ENCODE data around the gene ADGRG6. TPM values are rescaled to one million over a fixed set of nuclear protein-coding genes. Genes with fewer than 3 reads are reported as not detected.

The ADGRG6 gene
- total and polyA plus RNA-seq, 2 experiments from 2014 or later = 0.38 to 1.5 TPM

- no peaks in the 10 kb centered on the region for H3K79me2 ChIP-seq (ENCODE audit: insufficient read depth)
- H3K27ac ChIP-seq = peak overlapping the region; percentile 95
- DNase-seq = peak; percentile 12
- peaks cover 61% of the 10 kb centered on the region for H3K4me1 ChIP-seq (ENCODE audit: insufficient read depth)
- H3K4me2 ChIP-seq (ENCODE audit: unreplicated experiment) = peak overlapping the region; percentile 61
- H3K36me3 ChIP-seq (ENCODE audit: low read depth) = no peaks in the 10 kb centered on the region
- peak overlapping the region; percentile 66 for H3K9ac ChIP-seq
- in situ Hi-C loops (cut with MboI) = no loop called here
- no peak overlapping the region; the same call in 1 of the 2 replicates for H2AFZ ChIP-seq
- no peaks in the 10 kb centered on the region for H3K9me2 ChIP-seq (ENCODE audit: insufficient read depth)
- TF ChIP-seq EZH2 (IDR thresholded peaks at IDR 0.05; ENCODE audit: insufficient read depth, poor library complexity, severe bottlenecking) (no peak), EZH2phosphoT487 (IDR thresholded peaks at IDR 0.05; ENCODE audit: insufficient read depth, low read depth) (no peak)
- H3K4me3 ChIP-seq = no peak overlapping the region
- H3K9me3 ChIP-seq (ENCODE audit: low read depth) = no peaks in the 10 kb centered on the region
- no peaks in the 10 kb centered on the region for H4K20me1 ChIP-seq (ENCODE audit: insufficient read depth)
- no peaks in the 10 kb centered on the region for H3K27me3 ChIP-seq (replicated peaks; ENCODE audit: insufficient read depth)
- peaks cover 39% of the 10 kb centered on the region for H3F3A ChIP-seq (ENCODE audit: insufficient read depth)
These were observed 114.9 kb downstream of the ADGRG6 start for GRCh38 chr6:142416686-142417085.

DNA sequence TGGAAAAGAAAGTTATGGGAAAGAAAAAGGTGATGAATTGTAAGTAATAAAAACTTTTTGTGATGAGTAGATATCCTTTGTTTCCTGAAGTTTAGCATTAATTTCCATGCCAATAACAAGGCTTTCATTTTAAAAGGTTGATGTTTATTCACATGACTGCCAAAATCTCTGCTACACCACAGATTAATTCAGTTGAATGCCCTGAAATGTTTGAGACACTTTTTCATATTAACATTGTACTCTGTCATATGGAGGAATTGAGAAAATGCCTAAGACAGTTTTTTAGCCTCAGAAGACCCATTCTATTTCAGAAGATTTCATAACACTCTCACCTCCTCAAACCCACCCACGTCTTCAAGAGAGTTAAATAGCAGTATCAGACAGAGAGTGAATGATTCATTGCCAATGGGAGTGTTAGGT, 115.5 kb downstream of the ADGRG6 start:
- in situ Hi-C loops (cut with MboI) = no loop called here
- no peaks in the 10 kb centered on the region for H3K36me3 ChIP-seq (ENCODE audit: low read depth)
- peak overlapping the region; percentile 35; the same call in 1 of the 2 replicates for H2AFZ ChIP-seq
- peaks cover 37% of the 10 kb centered on the region for H3F3A ChIP-seq (ENCODE audit: insufficient read depth)
- no peaks in the 10 kb centered on the region for H3K9me3 ChIP-seq (ENCODE audit: low read depth)
- 53 to 78% methylated on average over 1 of the region's 1 CpG for WGBS, 2 experiments (ENCODE audit: low coverage in 1 of 2, low lambda C conversion rate in 2 of 2, missing lambda C conversion rate in 2 of 2)
- no peaks in the 10 kb centered on the region for H4K20me1 ChIP-seq (ENCODE audit: insufficient read depth)
- peak; percentile 13 for DNase-seq
- H3K79me2 ChIP-seq (ENCODE audit: insufficient read depth) = no peaks in the 10 kb centered on the region
- H3K27ac ChIP-seq = peak overlapping the region; percentile 95
- H3K9ac ChIP-seq = no peak overlapping the region
- H3K4me1 ChIP-seq (ENCODE audit: insufficient read depth) = peaks cover 58% of the 10 kb centered on the region
- H3K4me3 ChIP-seq = no peak overlapping the region
- H3K9me2 ChIP-seq (ENCODE audit: insufficient read depth) = no peaks in the 10 kb centered on the region
- H3K4me2 ChIP-seq (ENCODE audit: unreplicated experiment) = peak overlapping the region; percentile 61
- no peak for TF ChIP-seq EZH2 (IDR thresholded peaks at IDR 0.05; ENCODE audit: insufficient read depth, poor library complexity, severe bottlenecking)
- TF ChIP-seq EZH2phosphoT487 (IDR thresholded peaks at IDR 0.05; ENCODE audit: insufficient read depth, low read depth) = no peak
- H3K27me3 ChIP-seq (replicated peaks; ENCODE audit: insufficient read depth) = no peaks in the 10 kb centered on the region

DNA sequence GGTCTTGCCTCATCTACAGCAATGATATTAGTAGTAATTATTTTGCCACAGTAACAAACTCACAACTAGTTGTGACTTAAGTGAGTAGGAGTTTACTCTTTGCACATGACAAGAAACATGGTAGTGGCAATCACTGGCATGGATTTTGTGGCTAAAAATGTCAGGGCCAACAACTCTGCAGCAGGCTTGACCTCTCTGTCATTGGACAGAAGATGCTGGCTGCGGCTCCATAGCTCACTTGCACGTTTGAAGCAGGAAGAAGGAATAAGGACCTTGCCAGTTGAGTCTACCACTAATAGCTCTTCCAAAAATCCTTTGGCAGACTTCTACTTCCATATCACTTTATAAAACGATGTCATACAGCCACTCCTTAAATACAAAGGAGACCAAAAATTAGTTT, 117.3 kb downstream of the ADGRG6 start:
- Histone ChIP-seq H3K36me3 (ENCODE audit: low read depth) (no peaks in the 10 kb centered on the region), H3K4me1 (ENCODE audit: insufficient read depth) (peaks cover 42% of the 10 kb centered on the region), H4K20me1 (ENCODE audit: insufficient read depth) (no peaks in the 10 kb centered on the region), H3K9me3 (ENCODE audit: low read depth) (no peaks in the 10 kb centered on the region), H3K4me2 (ENCODE audit: unreplicated experiment) (no peak overlapping the region), H3K4me3 (no peak overlapping the region), H2AFZ (no peak overlapping the region), H3K27ac (no peak overlapping the region), H3K27me3 (replicated peaks; ENCODE audit: insufficient read depth) (no peaks in the 10 kb centered on the region), H3K79me2 (ENCODE audit: insufficient read depth) (no peaks in the 10 kb centered on the region), H3K9me2 (ENCODE audit: insufficient read depth) (no peaks in the 10 kb centered on the region), H3F3A (ENCODE audit: insufficient read depth) (peaks cover 28% of the 10 kb centered on the region), H3K9ac (no peak overlapping the region)
- TF ChIP-seq EZH2 (IDR thresholded peaks at IDR 0.05; ENCODE audit: insufficient read depth, poor library complexity, severe bottlenecking) = no peak
- TF ChIP-seq EZH2phosphoT487 (IDR thresholded peaks at IDR 0.05; ENCODE audit: insufficient read depth, low read depth) = no peak
- 49 to 51% methylated on average over 3 of the region's 3 CpGs for WGBS, 2 experiments (ENCODE audit: low coverage in 1 of 2, low lambda C conversion rate in 2 of 2, missing lambda C conversion rate in 2 of 2)
- DNase-seq = no peak
- in situ Hi-C loops (cut with MboI) = no loop called here

GRCh38 chr6:142420802-142421201, 119.0 kb downstream of the ADGRG6 start:
- H3K9me2 ChIP-seq (ENCODE audit: insufficient read depth) = no peaks in the 10 kb centered on the region
- H3K36me3 ChIP-seq (ENCODE audit: low read depth) = no peaks in the 10 kb centered on the region
- H3K9me3 ChIP-seq (ENCODE audit: low read depth) = no peaks in the 10 kb centered on the region
- H3K4me1 ChIP-seq (ENCODE audit: insufficient read depth) = peaks cover 27% of the 10 kb centered on the region
- H3F3A ChIP-seq (ENCODE audit: insufficient read depth) = peaks cover 19% of the 10 kb centered on the region
- no peak overlapping the region for H2AFZ ChIP-seq
- H3K4me3 ChIP-seq = no peak overlapping the region
- H4K20me1 ChIP-seq (ENCODE audit: insufficient read depth) = no peaks in the 10 kb centered on the region
- H3K27ac ChIP-seq = no peak overlapping the region
- TF ChIP-seq EZH2phosphoT487 (IDR thresholded peaks at IDR 0.05; ENCODE audit: insufficient read depth, low read depth) = no peak
- no peak for TF ChIP-seq EZH2 (IDR thresholded peaks at IDR 0.05; ENCODE audit: insufficient read depth, poor library complexity, severe bottlenecking)
- no peak for DNase-seq
- in situ Hi-C loops (cut with MboI) = no loop called here
- H3K4me2 ChIP-seq (ENCODE audit: unreplicated experiment) = no peak overlapping the region
- no peak overlapping the region for H3K9ac ChIP-seq
- no peaks in the 10 kb centered on the region for H3K79me2 ChIP-seq (ENCODE audit: insufficient read depth)
- H3K27me3 ChIP-seq (replicated peaks; ENCODE audit: insufficient read depth) = no peaks in the 10 kb centered on the region
